Cerebellar cortex (tissue), 1 donor: ENCODE data around the gene PEBP1.

Source experiments
- DNase-seq: peaks from one replicate; pipeline ENCODE4 v3.0.0-alpha.2; 2015; ENCODE audit warnings: low spot score

The PEBP1 gene

DNA sequence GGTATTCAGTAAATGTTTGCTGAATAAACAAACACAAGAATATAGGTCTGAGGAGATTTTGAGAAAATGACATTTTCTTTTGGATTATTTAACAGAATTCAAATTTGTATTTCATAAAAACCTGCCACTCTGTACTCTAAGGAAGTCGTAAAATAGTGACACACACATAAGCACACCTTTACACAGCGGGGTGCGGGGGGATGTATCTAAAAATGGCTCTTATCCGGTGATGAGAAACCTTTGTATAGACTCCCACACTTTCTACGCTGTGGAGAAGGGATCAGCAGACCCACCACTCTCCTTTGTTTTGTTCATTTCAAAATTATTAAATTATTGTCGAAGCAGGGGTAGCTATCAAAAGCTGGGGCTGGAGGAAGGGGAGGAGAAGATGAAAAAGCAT is 58.0 kb downstream of the PEBP1 start:
- no peak for DNase-seq
